Stimulated activated CD8-positive, alpha-beta memory T cell treated with anti-CD3 and anti-CD28 coated beads, Interleukin-4, amount 100 ng/mL, for 4 hours (primary cell): ENCODE data around the gene CYP4X1.
"Not testable (repeated sequence)": the region's sequence is repeated elsewhere in the genome, so short reads cannot be mapped to it uniquely, and the experiment has no call there.

Experiments used
- DNase-seq, 2 donors: peaks; one replicate each; pipeline ENCODE4 v3.0.0-alpha.2; 2020; ENCODE audit warnings: low read depth in 2 of 2, low spot score in 1 of 2

CYP4X1 gene

GRCh38 chr1:47023268-47024140 lies at the start of gene CYP4X1:
CYP4X1 (plus strand) TSS chr1:47023669; CDS start chr1:47023818, 149 bp downstream.
- DNase-seq: no peak

GRCh38 chr1:46983166-46983829 lies 40.2 kb upstream of the CYP4X1 start:
- no peak for DNase-seq

- DNase-seq: no peak
Measured at GRCh38 chr1:46983830-46984586, 39.5 kb upstream of the CYP4X1 start.

GRCh38 chr1:46990541-46990940 lies 32.9 kb upstream of the CYP4X1 start:
- DNase-seq: not testable (repeated sequence)

- no peak for DNase-seq
Measured at GRCh38 chr1:46991083-46991923, 32.2 kb upstream of the CYP4X1 start.

- no peak for DNase-seq
Measured at GRCh38 chr1:46996659-46997281, 26.7 kb upstream of the CYP4X1 start.

- no peak for DNase-seq
Measured at GRCh38 chr1:47002211-47002610, 21.3 kb upstream of the CYP4X1 start.

- DNase-seq: no peak
Measured at GRCh38 chr1:47003896-47004403, 19.5 kb upstream of the CYP4X1 start.

- not testable (repeated sequence) for DNase-seq
Measured at GRCh38 chr1:47006437-47006836, 17.0 kb upstream of the CYP4X1 start.

GRCh38 chr1:47013293-47013692 lies 10.2 kb upstream of the CYP4X1 start:
- no peak for DNase-seq

- no peak for DNase-seq
Measured at GRCh38 chr1:47021070-47021469, 2.4 kb upstream of the CYP4X1 start.

- DNase-seq: no peak
Measured at GRCh38 chr1:47024141-47024801, 802 bp downstream of the CYP4X1 start.

GRCh38 chr1:47030170-47030805 lies 6.8 kb downstream of the CYP4X1 start:
- no peak for DNase-seq

GRCh38 chr1:47031059-47031458 lies 7.6 kb downstream of the CYP4X1 start:
- DNase-seq: no peak

- no peak for DNase-seq
Measured at GRCh38 chr1:47031585-47031984, 8.1 kb downstream of the CYP4X1 start.

GRCh38 chr1:47036764-47037163 lies 13.3 kb downstream of the CYP4X1 start:
- DNase-seq: no peak

GRCh38 chr1:47059376-47059775 lies 35.9 kb downstream of the CYP4X1 start:
- DNase-seq: no peak

- DNase-seq: no peak
Measured at GRCh38 chr1:47067097-47067594, 43.7 kb downstream of the CYP4X1 start, which contains the start of gene CYP4Z1. CYP4Z1 (plus strand) TSS chr1:47067231; CDS start chr1:47067491, 260 bp downstream.

- DNase-seq: not testable (repeated sequence)
Measured at GRCh38 chr1:47069080-47069479, 45.6 kb downstream of the CYP4X1 start.
